Measurements from ENCODE around the gene CLIC4. TPM values are rescaled to one million over a fixed set of nuclear protein-coding genes. Genes with fewer than 3 reads are reported as not detected.

Gene CLIC4
- total RNA-seq, 4 donors from 2014 or later, result 37.3 to 74.5 (median 45.6) TPM

DNA sequence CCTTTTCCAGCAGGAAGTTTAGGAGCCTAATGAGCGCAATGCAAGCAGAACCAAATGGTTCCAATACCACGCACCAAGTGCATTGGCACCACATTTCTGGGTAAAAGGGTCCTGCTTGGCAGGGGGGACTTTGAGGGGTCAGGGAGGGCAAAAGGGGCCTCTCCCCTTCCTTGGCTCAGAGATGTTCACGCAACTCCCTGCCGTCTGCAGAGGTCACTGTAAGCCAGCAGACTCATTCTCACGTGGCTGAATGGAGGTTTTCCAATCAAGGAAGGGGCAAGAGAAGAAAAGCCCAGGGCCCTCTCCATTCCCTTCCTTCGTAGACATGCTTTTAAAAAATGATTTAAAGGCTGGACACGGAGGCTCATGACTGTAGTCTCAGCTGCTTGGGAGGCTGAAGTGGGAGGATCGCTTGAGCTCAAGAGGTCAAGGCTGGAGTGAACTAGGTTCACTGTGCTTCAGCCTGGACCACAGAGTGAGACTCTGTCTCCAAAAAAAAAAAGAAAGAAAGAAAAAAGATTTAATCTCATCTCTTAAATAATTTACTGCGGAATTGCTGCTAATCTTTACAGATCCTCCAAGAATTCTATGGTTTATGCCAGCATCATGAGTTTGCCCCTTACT, 104.5 kb downstream of the CLIC4 start:
- Histone ChIP-seq H3K36me3 (no peaks in the 10 kb centered on the region), H3K9me3 (no peaks in the 10 kb centered on the region), H3K4me1 (no peaks in the 10 kb centered on the region), H3K27ac (no peak overlapping the region), H3K4me3 (no peak overlapping the region), H3K27me3 (no peaks in the 10 kb centered on the region)
- ATAC-seq (no peak), DNase-seq (no peak)
- intact Hi-C loops (cut with DNase I; ENCODE audit: low total_unique reads), result loop anchor here (5.0 kb wide), 2 partner anchors 48 to 353 kb away; no protein-coding TSS in a partner anchor
- no peak for TF ChIP-seq POLR2A (IDR thresholded peaks at IDR 0.05)
- TF ChIP-seq, protein P1, sequence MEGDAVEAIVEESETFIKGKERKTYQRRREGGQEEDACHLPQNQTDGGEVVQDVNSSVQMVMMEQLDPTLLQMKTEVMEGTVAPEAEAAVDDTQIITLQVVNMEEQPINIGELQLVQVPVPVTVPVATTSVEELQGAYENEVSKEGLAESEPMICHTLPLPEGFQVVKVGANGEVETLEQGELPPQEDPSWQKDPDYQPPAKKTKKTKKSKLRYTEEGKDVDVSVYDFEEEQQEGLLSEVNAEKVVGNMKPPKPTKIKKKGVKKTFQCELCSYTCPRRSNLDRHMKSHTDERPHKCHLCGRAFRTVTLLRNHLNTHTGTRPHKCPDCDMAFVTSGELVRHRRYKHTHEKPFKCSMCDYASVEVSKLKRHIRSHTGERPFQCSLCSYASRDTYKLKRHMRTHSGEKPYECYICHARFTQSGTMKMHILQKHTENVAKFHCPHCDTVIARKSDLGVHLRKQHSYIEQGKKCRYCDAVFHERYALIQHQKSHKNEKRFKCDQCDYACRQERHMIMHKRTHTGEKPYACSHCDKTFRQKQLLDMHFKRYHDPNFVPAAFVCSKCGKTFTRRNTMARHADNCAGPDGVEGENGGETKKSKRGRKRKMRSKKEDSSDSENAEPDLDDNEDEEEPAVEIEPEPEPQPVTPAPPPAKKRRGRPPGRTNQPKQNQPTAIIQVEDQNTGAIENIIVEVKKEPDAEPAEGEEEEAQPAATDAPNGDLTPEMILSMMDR (IDR thresholded peaks at IDR 0.05 in 4 of 5, conservative IDR thresholded peaks at IDR 0.05 in 1 of 5), result no peak
- in situ Hi-C loops (cut with MboI; ENCODE audit: low sequenced_read_pairs in 4 of 4), result loop anchor here in 1 of 4 donors (10.0 kb wide), 2 partner anchors 255 to 355 kb away; no protein-coding TSS in a partner anchor

DNA sequence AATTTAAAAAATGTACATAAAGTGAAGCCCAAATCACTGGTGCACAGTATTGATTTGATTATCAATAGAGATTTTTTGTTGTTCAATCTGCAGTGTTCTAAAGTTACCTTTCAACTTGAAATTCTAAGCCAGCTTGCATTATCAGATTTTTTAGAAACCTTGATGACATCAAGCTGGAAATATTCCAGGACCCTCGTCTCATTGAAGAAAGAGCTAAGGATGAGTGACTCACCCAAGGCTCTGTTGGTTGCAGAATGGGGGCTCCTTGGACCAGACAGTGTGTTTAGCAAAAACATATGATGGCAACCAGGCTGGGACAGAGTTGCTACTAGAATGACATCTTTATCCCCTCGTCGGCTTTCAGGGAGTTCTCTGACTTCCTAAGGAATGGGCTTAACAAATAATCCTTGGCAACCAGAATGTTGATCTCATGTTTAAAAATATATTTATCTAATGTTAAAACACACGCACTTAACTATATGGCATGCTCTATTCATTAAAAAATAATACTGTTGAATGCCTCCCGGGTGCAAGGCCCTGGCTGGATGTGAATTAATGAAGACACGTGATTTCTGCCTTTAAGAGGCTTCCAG, 105.2 kb downstream of the CLIC4 start:
- in situ Hi-C loops (cut with MboI; ENCODE audit: low sequenced_read_pairs in 4 of 4), result loop anchor here in 1 of 4 donors (10.0 kb wide), 2 partner anchors 254 to 354 kb away; no protein-coding TSS in a partner anchor
- H3K36me3 ChIP-seq, result no peaks in the 10 kb centered on the region
- no peaks in the 10 kb centered on the region for H3K9me3 ChIP-seq
- no peaks in the 10 kb centered on the region for H3K4me1 ChIP-seq
- DNase-seq, result no peak
- no peak overlapping the region for H3K27ac ChIP-seq
- H3K4me3 ChIP-seq, result no peak overlapping the region
- no peaks in the 10 kb centered on the region for H3K27me3 ChIP-seq
- intact Hi-C loops (cut with DNase I; ENCODE audit: low total_unique reads), result no loop called here
- no peak for ATAC-seq
- TF ChIP-seq POLR2A (IDR thresholded peaks at IDR 0.05), result no peak
- TF ChIP-seq, protein P1 (IDR thresholded peaks at IDR 0.05 in 4 of 5, conservative IDR thresholded peaks at IDR 0.05 in 1 of 5), result no peak

DNA sequence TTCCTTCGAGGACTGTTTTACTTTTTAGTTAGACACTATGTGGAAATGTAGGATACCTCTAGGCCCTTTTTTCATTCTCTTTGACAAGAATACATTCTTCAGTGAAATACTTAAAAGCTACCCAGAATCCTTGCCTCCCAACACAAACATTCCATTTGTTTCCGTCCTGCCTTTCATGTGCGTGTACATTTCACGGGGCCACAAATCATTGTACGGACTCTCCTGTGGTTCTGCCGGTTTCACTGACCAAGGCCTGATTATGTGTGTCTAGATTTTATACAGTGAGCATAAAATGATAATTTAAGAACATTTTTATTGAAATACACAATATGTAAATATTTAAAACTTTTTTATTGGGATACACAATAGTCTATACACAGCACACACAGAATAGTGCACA, 108.4 kb downstream of the CLIC4 start:
- no peak overlapping the region for H3K27ac ChIP-seq
- no peak for ATAC-seq
- TF ChIP-seq POLR2A (IDR thresholded peaks at IDR 0.05), result no peak
- TF ChIP-seq, protein P1 (IDR thresholded peaks at IDR 0.05 in 4 of 5, conservative IDR thresholded peaks at IDR 0.05 in 1 of 5), result no peak
- H3K4me3 ChIP-seq, result no peak overlapping the region
- H3K36me3 ChIP-seq, result no peaks in the 10 kb centered on the region
- DNase-seq, result no peak
- in situ Hi-C loops (cut with MboI; ENCODE audit: low sequenced_read_pairs in 4 of 4), result loop anchor here in 1 of 4 donors (10.0 kb wide), 2 partner anchors 251 to 351 kb away; no protein-coding TSS in a partner anchor
- H3K27me3 ChIP-seq, result no peaks in the 10 kb centered on the region
- intact Hi-C loops (cut with DNase I; ENCODE audit: low total_unique reads), result no loop called here
- H3K4me1 ChIP-seq, result no peaks in the 10 kb centered on the region
- H3K9me3 ChIP-seq, result no peaks in the 10 kb centered on the region

DNA sequence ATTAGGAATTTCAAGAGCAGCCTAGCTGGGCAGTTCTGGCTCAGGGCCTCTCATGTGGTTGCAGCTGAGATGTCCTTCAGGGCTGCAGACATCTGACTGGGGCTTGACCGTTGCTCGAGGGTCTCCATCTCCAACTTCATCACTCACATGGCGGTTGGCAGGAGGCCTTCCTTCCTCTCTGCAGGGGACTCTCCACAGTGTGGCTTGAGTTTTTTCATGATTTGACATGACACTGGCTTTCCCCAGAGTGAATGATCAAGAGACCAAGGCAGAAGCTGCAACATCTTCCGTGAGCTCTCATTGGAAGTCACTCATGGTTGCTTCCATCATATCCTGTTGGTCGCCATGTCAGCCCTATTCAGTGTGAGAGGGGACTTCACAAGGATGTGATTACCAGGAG, 110.2 kb downstream of the CLIC4 start:
- Histone ChIP-seq H3K4me3 (no peak overlapping the region), H3K27me3 (no peaks in the 10 kb centered on the region), H3K27ac (no peak overlapping the region), H3K36me3 (no peaks in the 10 kb centered on the region), H3K9me3 (no peaks in the 10 kb centered on the region), H3K4me1 (no peaks in the 10 kb centered on the region)
- DNase-seq (no peak), ATAC-seq (no peak)
- no peak for TF ChIP-seq POLR2A (IDR thresholded peaks at IDR 0.05)
- TF ChIP-seq, protein P1 (IDR thresholded peaks at IDR 0.05 in 4 of 5, conservative IDR thresholded peaks at IDR 0.05 in 1 of 5), result no peak
- intact Hi-C loops (cut with DNase I; ENCODE audit: low total_unique reads), result no loop called here
- in situ Hi-C loops (cut with MboI; ENCODE audit: low sequenced_read_pairs in 4 of 4), result loop anchor here in 1 of 4 donors (10.0 kb wide), 2 partner anchors 249 to 349 kb away; no protein-coding TSS in a partner anchor
